ENCODE measurements around the gene SOHLH1.
"Not testable (repeated sequence)": the region's sequence is repeated elsewhere in the genome, so short reads cannot be mapped to it uniquely, and the experiment has no call there.

SOHLH1 gene

GRCh38 chr9:135676891-135677290 is 22.4 kb downstream of the SOHLH1 start:
- DNase-seq = no peak

GRCh38 chr9:135674977-135675376 is 24.3 kb downstream of the SOHLH1 start:
- DNase-seq = no peak

GRCh38 chr9:135673941-135674340 is 25.3 kb downstream of the SOHLH1 start:
- no peak for DNase-seq

GRCh38 chr9:135672786-135673185 is 26.5 kb downstream of the SOHLH1 start:
- not testable (repeated sequence) for DNase-seq

GRCh38 chr9:135671591-135672041 is 27.7 kb downstream of the SOHLH1 start:
- no peak for DNase-seq

- no peak for DNase-seq
These were observed 28.3 kb downstream of the SOHLH1 start for GRCh38 chr9:135670721-135671590.

GRCh38 chr9:135669616-135670285 is 29.5 kb downstream of the SOHLH1 start:
- no peak for DNase-seq

- not testable (repeated sequence) for DNase-seq
These were observed 30.3 kb downstream of the SOHLH1 start for GRCh38 chr9:135669018-135669417.

- no peak for DNase-seq
These were observed 31.7 kb downstream of the SOHLH1 start for GRCh38 chr9:135667463-135668001.

- no peak for DNase-seq
These were observed 32.5 kb downstream of the SOHLH1 start for GRCh38 chr9:135666534-135667462.

- no peak for DNase-seq
These were observed 33.5 kb downstream of the SOHLH1 start for GRCh38 chr9:135665795-135666189.

GRCh38 chr9:135664801-135665794 is 34.2 kb downstream of the SOHLH1 start:
- no peak for DNase-seq

- no peak for DNase-seq
These were observed 35.0 kb downstream of the SOHLH1 start for GRCh38 chr9:135664266-135664665.

- no peak for DNase-seq
These were observed 35.4 kb downstream of the SOHLH1 start for GRCh38 chr9:135663857-135664256.

GRCh38 chr9:135663451-135663770 is 35.9 kb downstream of the SOHLH1 start:
- DNase-seq = no peak

GRCh38 chr9:135662758-135663450 is 36.4 kb downstream of the SOHLH1 start, which contains the start of gene LCN9:
Gene LCN9 (plus strand): TSS chr9:135663309. CDS start chr9:135663322, 13 bp downstream.
- DNase-seq = no peak

- no peak for DNase-seq
These were observed 37.3 kb downstream of the SOHLH1 start for GRCh38 chr9:135661816-135662560.

- DNase-seq = no peak
These were observed 38.9 kb downstream of the SOHLH1 start for GRCh38 chr9:135660407-135660806.

- no peak for DNase-seq
These were observed 40.0 kb downstream of the SOHLH1 start for GRCh38 chr9:135659252-135659651.

GRCh38 chr9:135657416-135657815 is 41.9 kb downstream of the SOHLH1 start:
- no peak for DNase-seq

All from activated naive CD4-positive, alpha-beta T cell treated with anti-CD3 and anti-CD28 coated beads, Interleukin-2, amount 50 U/mL, for 16 hours (primary cell).